Prostate gland (tissue), 2 donors: ENCODE measurements around the gene IRX4.

ENCODE experiments used
- CTCF ChIP-seq, 4 experiments: fragments of 200-600 bp in 2 of 4; fragments of 450-650 bp in 2 of 4; sonication (generic) in 2 of 4; IDR thresholded peaks; 1 replicate in 3 of 4; 2 replicates in 1 of 4; pipeline ENCODE4 v1.5.1; 2016 to 2019; ENCODE audit warnings: antibody characterized with exemption in 4 of 4, mild to moderate bottlenecking in 2 of 4, moderate library complexity in 2 of 4
- POLR2A ChIP-seq: fragments of 450-650 bp; IDR thresholded peaks from one replicate; pipeline ENCODE4 v1.6.1; 2016; ENCODE audit warnings: antibody characterized with exemption, mild to moderate bottlenecking

DNA sequence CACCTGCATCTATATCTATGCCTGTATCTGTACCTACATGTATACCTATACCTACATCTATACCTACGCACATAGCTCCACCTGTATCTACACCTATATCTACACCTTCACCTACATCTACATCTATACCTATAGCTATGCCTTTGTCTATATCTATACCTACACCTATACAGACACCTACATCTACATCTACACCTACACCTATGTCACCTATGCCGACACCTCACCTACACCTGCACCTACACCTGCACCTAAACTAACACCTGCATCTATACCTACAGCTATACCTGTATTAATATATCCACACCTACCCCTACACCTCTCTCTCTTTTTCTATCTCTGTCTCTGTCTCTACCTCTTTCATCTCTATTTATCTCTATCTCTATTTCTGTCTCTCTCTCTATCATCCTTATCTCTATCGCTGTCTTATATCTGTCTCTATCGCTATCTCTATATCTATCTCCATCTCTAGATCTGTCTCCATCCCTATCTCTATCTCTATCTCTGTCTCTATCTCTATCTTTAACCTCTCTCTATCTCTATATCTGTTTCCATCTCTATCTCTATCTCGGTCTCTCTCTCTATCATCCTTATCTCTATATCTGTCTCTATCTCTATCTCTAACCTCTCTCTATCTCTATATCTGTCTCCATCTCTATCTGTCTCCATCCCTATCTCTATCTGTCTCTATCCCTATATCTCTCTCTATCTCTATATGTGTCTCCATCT is 37.9 kb downstream of the IRX4 start:
- TF ChIP-seq CTCF (IDR thresholded peaks at IDR 0.05) = no peak
- TF ChIP-seq POLR2A = no peak
